BE2C (cell line): Measurements from ENCODE around the gene CKS1B.
A peak's percentile ranks its signal among the peaks of the same experiment; 100 is the strongest.

ENCODE experiments used
- DNase-seq: peaks from one replicate; pipeline ENCODE4 v3.0.0-alpha.2; 2020
- H3K27me3 ChIP-seq: fragments of 250-450 bp; sonication (Bioruptor Pico); 2 replicates; pipeline ENCODE4 v1.5.1; 2020; ENCODE audit warnings: mild to moderate bottlenecking
- H3K36me3 ChIP-seq: fragments of 250-450 bp; sonication (Bioruptor Pico); 2 replicates; pipeline ENCODE4 v1.5.1; 2020; ENCODE audit warnings: mild to moderate bottlenecking
- H3K4me1 ChIP-seq: fragments of 250-450 bp; sonication (Bioruptor Pico); 2 replicates; pipeline ENCODE4 v1.5.1; 2020
- H3K4me3 ChIP-seq: 2 replicates; pipeline ENCODE4 v1.5.1; 2011; ENCODE audit warnings: low read depth, low read length
- H3K9me3 ChIP-seq: fragments of 250-450 bp; sonication (Bioruptor Pico); 2 replicates; pipeline ENCODE4 v1.5.1; 2020
- CTCF ChIP-seq: IDR thresholded peaks from 2 replicates; pipeline ENCODE4 v1.5.1; 2012; ENCODE audit warnings: mild to moderate bottlenecking, low read depth, low read length

The CKS1B gene

GRCh38 chr1:154971341-154971998 is 3.0 kb upstream of the CKS1B start:
- Histone ChIP-seq H3K4me1 (peaks cover 18% of the 10 kb centered on the region), H3K27me3 (no peaks in the 10 kb centered on the region), H3K9me3 (no peaks in the 10 kb centered on the region), H3K4me3 (peak overlapping the region; percentile 84), H3K36me3 (peaks cover 21% of the 10 kb centered on the region)
- TF ChIP-seq CTCF: no peak
- no peak for DNase-seq

GRCh38 chr1:154972213-154972516 is 2.3 kb upstream of the CKS1B start:
- DNase-seq: no peak
- Histone ChIP-seq H3K4me3 (no peak overlapping the region), H3K36me3 (peaks cover 14% of the 10 kb centered on the region), H3K4me1 (peaks cover 21% of the 10 kb centered on the region), H3K9me3 (no peaks in the 10 kb centered on the region), H3K27me3 (no peaks in the 10 kb centered on the region)
- TF ChIP-seq CTCF: no peak

- Histone ChIP-seq H3K36me3 (peaks cover 8% of the 10 kb centered on the region), H3K9me3 (no peaks in the 10 kb centered on the region), H3K4me1 (peaks cover 27% of the 10 kb centered on the region), H3K4me3 (peak overlapping the region; percentile 85; the same call in 1 of the 2 replicates), H3K27me3 (no peaks in the 10 kb centered on the region)
- DNase-seq: no peak
- TF ChIP-seq CTCF: no peak
Observed at GRCh38 chr1:154972517-154973343, 1.8 kb upstream of the CKS1B start.

GRCh38 chr1:154973344-154974101 is 958 bp upstream of the CKS1B start:
- Histone ChIP-seq H3K4me1 (peaks cover 26% of the 10 kb centered on the region), H3K27me3 (no peaks in the 10 kb centered on the region), H3K4me3 (peak overlapping the region; percentile 85), H3K36me3 (no peaks in the 10 kb centered on the region; the same call in 1 of the 2 replicates), H3K9me3 (no peaks in the 10 kb centered on the region)
- TF ChIP-seq CTCF: peak; percentile 22; the same call in 1 of the 2 replicates
- DNase-seq: peak; percentile 97

GRCh38 chr1:154974808-154975408 is 427 bp downstream of the CKS1B start:
- TF ChIP-seq CTCF: no peak
- DNase-seq: peak; percentile 94
- H3K27me3 ChIP-seq: no peaks in the 10 kb centered on the region
- peak overlapping the region; percentile 85 for H3K4me3 ChIP-seq
- no peaks in the 10 kb centered on the region for H3K9me3 ChIP-seq
- peaks cover 26% of the 10 kb centered on the region for H3K4me1 ChIP-seq
- H3K36me3 ChIP-seq: peaks cover 9% of the 10 kb centered on the region
